Nephron progenitor cell (in vitro differentiated cells): ENCODE data around the gene TIPARP.

Experiments
- DNase-seq: peaks from one replicate; pipeline ENCODE4 v3.0.0; 2021
- H3K27ac Mint-ChIP-seq: 2 replicates; pipeline ENCODE4 v1.8.0; 2021; ENCODE audit warnings: mild to moderate bottlenecking, moderate library complexity, mixed read lengths
- H3K27me3 Mint-ChIP-seq: 2 replicates; pipeline ENCODE4 v1.8.0; 2021; ENCODE audit warnings: mild to moderate bottlenecking, low read depth, mixed read lengths; ENCODE audit not compliant: poor library complexity
- H3K36me3 Mint-ChIP-seq: 2 replicates; pipeline ENCODE4 v1.8.0; 2021; ENCODE audit warnings: low read depth, mixed read lengths
- H3K4me1 Mint-ChIP-seq: 2 replicates; pipeline ENCODE4 v1.8.0; 2021; ENCODE audit warnings: mixed read lengths
- H3K4me3 Mint-ChIP-seq: 2 replicates; pipeline ENCODE4 v1.8.0; 2021; ENCODE audit warnings: mild to moderate bottlenecking, moderate library complexity, mixed read lengths
- H3K9me3 Mint-ChIP-seq: 2 replicates; pipeline ENCODE4 v1.8.0; 2021; ENCODE audit warnings: mild to moderate bottlenecking, moderate library complexity, mixed read lengths
- CTCF ChIP-seq: fragments of 200-600 bp; sonication (generic); IDR thresholded peaks from 2 replicates; pipeline ENCODE4 v1.5.0; 2021; ENCODE audit warnings: antibody characterized with exemption

TIPARP gene

GRCh38 chr3:156725682-156726081 lies 51.3 kb downstream of the TIPARP start:
- H3K4me1 Mint-ChIP-seq, result peaks cover 27% of the 10 kb centered on the region
- no peak for DNase-seq
- H3K27ac Mint-ChIP-seq, result no peak overlapping the region
- H3K27me3 Mint-ChIP-seq, result peaks cover 8% of the 10 kb centered on the region
- no peak for TF ChIP-seq CTCF
- H3K4me3 Mint-ChIP-seq, result no peak overlapping the region
- no peaks in the 10 kb centered on the region for H3K9me3 Mint-ChIP-seq
- peaks cover 10% of the 10 kb centered on the region for H3K36me3 Mint-ChIP-seq

GRCh38 chr3:156726456-156726855 lies 52.1 kb downstream of the TIPARP start:
- no peak for TF ChIP-seq CTCF
- no peak overlapping the region for H3K4me3 Mint-ChIP-seq
- no peak for DNase-seq
- H3K36me3 Mint-ChIP-seq, result peaks cover 10% of the 10 kb centered on the region
- peaks cover 8% of the 10 kb centered on the region for H3K27me3 Mint-ChIP-seq
- no peak overlapping the region for H3K27ac Mint-ChIP-seq
- no peaks in the 10 kb centered on the region for H3K9me3 Mint-ChIP-seq
- H3K4me1 Mint-ChIP-seq, result peaks cover 27% of the 10 kb centered on the region

GRCh38 chr3:156727519-156728205 lies 53.3 kb downstream of the TIPARP start:
- Mint-ChIP-seq H3K36me3 (peaks cover 10% of the 10 kb centered on the region), H3K27ac (no peak overlapping the region), H3K4me3 (no peak overlapping the region), H3K4me1 (peaks cover 32% of the 10 kb centered on the region), H3K9me3 (no peaks in the 10 kb centered on the region), H3K27me3 (peaks cover 8% of the 10 kb centered on the region)
- DNase-seq, result no peak
- TF ChIP-seq CTCF, result no peak

GRCh38 chr3:156728267-156728985 lies 54.0 kb downstream of the TIPARP start:
- Mint-ChIP-seq H3K27ac (no peak overlapping the region), H3K27me3 (peaks cover 8% of the 10 kb centered on the region), H3K36me3 (peaks cover 10% of the 10 kb centered on the region), H3K4me3 (no peak overlapping the region), H3K4me1 (peaks cover 27% of the 10 kb centered on the region), H3K9me3 (no peaks in the 10 kb centered on the region)
- TF ChIP-seq CTCF, result no peak
- no peak for DNase-seq

GRCh38 chr3:156729460-156730179 lies 55.2 kb downstream of the TIPARP start:
- TF ChIP-seq CTCF, result no peak
- Mint-ChIP-seq H3K27ac (no peak overlapping the region), H3K4me1 (peaks cover 27% of the 10 kb centered on the region), H3K4me3 (no peak overlapping the region), H3K36me3 (peaks cover 7% of the 10 kb centered on the region), H3K27me3 (peaks cover 8% of the 10 kb centered on the region), H3K9me3 (no peaks in the 10 kb centered on the region)
- DNase-seq, result no peak
